ENCODE measurements around the gene CCT7. TPM values are rescaled to one million over a fixed set of nuclear protein-coding genes. Genes with fewer than 3 reads are reported as not detected.

The CCT7 gene
- total and polyA plus RNA-seq, 2 of the 8 experiments (the other 6 are each of a cell fraction or from before 2014, with no cell fraction given), result 440 to 474 TPM

- TF ChIP-seq ATF3 (IDR thresholded peaks at IDR 0.05; ENCODE audit: insufficient read depth, low read depth, low read length) (peak; percentile 52; the same call in 1 of the 2 replicates), NRF1 (IDR thresholded peaks at IDR 0.05; ENCODE audit: low read depth, low read length) (no peak), PHF8 (conservative IDR thresholded peaks at IDR 0.05; ENCODE audit: low read depth, low read length) (no peak), ATF2 (IDR thresholded peaks at IDR 0.05; ENCODE audit: low read length) (no peak), SP1 (IDR thresholded peaks at IDR 0.05; ENCODE audit: low read depth, low read length) (no peak), SAP30 (IDR thresholded peaks at IDR 0.05; ENCODE audit: insufficient read depth, insufficient replicate concordance, low read length) (no peak), CHD7 (IDR thresholded peaks at IDR 0.05; ENCODE audit: insufficient replicate concordance, low read length) (no peak), BACH1 (IDR thresholded peaks at IDR 0.05; ENCODE audit: low read length) (no peak)
Measured at GRCh38 chr2:73260338-73260984, 26.4 kb downstream of the CCT7 start (continued).

Data from H1 (cell line).